Measurements from ENCODE around the gene GRK3.

The GRK3 gene

DNA sequence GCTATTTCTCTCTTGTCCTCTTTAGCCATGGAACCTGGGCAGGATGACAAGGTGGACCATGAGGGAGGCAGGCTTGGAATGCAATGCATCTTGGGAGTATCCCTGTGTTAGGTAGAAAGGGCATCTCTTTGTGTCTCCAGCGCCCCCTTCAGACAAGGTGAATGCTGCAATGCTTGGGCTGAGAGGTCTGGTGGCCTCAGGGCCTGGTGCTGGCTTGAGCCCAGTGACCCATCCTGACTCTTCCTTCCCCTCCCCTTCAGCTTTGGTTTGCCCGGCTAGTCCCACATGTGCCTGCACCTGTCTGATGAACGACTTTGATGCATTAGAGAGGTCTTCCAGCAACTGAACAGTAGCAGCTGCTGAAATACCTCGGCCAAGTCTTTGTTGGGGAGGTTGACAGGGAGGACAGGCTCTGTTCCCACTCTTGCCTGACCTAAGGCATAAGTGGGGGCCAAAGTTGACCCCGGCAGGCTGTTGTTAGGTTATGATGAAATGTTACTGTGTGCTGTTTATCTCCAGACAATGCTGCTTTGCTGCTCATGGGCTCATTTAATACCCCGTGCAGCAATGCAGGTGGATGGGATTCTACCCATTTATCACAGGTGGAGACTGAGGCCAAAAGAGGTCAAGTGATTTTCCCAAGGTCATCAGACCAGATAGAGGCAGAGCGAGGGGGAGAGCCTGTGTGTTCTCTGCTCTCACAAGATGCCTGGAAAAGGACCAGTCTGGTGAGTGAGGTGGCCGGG, 200.0 kb downstream of the GRK3 start:
- no peak for DNase-seq

DNA sequence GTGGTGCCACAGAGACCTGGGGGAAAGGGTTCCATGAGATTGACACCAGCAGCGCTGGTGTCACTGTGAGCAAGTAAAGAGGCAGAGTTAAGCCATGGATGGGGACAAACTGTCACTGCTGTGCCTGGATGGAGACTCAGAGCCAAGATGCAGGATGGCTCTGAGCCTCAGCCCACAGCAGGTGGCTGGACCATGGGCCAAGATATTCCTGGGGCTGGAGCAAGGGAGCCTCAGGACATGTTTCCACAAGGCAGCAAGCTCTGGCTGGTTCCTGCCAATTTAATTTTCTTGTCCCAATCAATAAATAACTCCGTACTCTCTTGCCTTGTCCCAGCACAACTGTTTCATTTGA, 200.5 kb downstream of the GRK3 start:
- no peak for DNase-seq

DNA sequence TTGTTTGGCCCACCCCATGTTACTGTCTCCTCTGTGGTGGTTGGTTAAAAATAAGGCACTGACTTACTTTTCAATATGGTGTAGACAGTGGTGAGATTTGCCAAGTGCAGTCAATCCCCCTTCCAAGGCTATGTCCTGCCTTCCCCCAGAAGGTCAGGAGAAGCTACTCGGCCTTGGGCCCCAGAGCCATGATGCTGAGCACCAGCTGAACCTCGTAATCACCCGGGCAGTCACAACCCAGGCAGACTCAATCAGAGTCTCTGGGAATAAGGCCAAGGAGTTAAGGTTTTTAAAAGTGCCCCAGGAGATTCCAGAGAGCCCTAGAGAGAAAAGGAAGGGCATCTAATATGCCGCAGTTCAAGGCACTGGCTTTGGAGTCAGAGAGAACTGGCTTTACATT, 201.3 kb downstream of the GRK3 start:
- no peak for DNase-seq

DNA sequence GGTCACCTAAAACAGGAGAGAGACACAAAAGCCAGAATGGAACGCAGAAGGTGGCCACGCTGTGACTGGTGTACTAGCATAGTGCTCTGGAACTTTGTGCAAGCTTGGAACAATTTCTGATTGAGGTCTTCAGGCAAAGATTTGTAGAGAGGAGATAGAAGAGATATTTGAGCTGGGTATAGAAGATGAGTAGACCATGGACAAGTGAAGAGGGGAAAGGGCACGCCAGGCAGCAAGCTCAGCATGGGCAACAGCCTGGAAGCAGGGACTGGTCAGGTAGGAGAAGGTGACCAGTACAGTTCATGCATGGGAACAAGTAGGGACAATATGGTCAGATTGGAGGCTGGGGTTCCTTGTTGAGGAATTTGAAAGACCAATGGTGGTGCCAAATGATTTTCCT, 201.9 kb downstream of the GRK3 start:
- DNase-seq, result no peak

DNA sequence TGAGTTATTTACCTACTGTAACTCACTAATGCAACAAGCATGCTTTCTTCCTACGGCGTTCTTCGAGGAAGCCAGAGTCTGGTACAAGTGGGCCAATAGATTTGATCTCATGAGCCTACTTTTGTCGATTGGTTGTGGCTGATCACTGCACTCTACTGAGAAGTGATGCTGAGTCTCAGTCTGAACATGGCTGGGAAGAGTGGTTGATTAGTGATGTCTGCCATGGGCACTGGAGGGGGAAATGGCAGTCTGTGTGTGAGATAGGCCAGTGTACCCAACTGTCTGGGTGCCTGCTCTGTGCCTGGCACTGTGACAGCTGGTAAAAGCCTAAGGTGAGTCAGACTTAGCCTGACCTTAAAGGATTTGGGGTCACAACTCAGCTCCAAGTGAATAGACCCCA, 205.9 kb downstream of the GRK3 start:
- DNase-seq, result no peak

DNA sequence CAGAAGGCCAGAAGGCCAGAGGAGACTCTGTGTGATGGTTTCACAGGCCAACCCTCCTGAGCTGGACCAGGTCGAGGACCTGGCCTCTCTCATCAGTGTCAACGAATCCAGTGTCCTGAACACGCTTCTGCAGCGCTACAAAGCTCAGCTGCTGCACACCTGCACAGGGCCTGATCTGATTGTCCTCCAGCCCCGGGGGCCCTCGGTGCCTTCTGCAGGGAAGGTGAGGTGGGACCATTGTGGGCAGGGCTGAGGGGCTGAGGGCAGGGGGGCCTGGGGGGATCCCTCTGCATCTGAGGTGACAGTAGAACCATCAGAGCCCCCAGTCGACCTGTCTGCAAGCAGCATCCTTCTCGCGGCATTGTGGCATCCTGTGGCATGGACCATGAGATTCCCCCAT, 207.8 kb downstream of the GRK3 start:
- DNase-seq, result no peak

DNA sequence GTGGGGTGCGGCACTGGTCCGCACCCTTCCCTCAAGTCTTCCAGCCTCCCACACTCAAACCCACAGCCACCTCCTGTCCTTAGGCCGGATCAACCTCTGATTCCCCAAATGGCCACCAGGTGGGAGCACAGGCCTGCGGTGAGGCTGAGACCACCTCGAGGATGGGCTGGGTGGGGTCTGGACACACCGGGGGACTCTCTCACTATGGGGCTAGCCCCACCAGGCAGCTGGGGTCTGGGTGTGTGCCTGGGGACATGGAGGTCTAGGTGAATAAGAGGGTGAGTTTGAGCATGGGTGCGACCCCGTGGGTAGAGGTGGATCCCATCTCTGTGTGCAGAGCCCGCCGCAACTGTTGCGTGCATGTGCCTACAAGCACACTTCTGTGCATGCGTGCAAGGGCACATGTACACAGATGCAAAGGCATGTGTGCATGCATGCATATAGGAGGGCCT, 210.1 kb downstream of the GRK3 start:
- DNase-seq, result no peak

DNA sequence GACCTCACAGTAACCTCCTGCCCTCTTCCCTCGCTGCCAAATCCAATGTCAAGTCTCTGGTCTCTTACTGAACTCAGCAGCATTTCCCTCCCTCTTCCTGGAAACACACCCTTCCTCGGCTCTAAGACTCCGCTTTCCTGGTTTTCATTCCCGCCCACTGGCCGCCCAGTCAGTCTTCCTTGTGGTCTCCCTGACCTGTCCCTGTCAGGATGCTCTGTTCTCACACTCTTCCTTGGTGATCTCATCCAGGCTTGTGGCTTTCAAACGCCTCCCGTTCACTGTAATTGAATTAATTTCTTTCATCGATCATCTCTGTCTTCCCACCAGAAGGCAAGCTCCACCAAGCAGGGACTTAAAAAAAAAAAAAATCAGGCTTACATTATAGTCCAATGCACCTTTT, 211.1 kb downstream of the GRK3 start:
- no peak for DNase-seq

DNA sequence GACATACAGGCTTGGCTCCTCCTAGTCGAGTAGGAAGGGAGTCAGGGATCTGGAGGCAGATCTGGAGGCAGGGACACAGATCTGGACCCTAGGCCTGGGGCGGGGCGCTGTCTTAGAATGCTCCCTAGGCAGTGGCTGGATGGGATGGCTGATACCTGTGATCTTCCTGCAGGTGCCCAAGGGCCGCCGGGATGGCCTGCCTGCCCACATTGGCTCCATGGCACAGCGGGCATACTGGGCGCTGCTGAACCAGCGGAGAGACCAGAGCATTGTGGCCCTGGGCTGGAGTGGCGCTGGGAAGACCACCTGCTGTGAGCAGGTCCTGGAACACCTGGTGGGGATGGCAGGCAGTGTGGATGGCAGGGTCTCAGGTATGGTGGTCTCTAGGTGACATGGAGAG, 212.9 kb downstream of the GRK3 start:
- DNase-seq, result no peak

DNA sequence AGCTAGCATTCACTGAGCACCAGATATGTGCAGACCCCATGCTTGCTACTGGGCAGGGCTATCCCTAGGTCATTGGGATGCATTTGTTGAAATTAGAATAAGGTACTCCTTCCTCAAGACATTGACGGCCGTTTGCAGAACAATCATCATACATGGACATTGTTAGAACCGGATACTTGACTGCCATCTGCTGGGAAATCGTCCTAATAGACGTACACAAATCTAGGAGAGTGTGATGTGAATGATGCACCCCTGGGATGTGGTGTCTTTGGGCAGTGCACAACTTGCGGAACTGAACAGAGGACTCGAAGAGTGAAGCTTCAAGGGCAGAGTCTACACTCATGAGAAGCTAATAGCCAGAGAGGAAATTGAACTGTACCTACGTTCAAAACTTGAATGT, 213.4 kb downstream of the GRK3 start:
- no peak for DNase-seq
